Brain pericyte (primary cell): ENCODE data around the gene COL15A1.
A peak's percentile ranks its signal among the peaks of the same experiment; 100 is the strongest.

Experiments
- DNase-seq: peaks from one replicate; pipeline ENCODE4 v3.0.0-alpha.2; 2012; ENCODE audit warnings: low read depth, low spot score

Gene COL15A1

GRCh38 chr9:98915599-98915998, 28.1 kb upstream of the COL15A1 start:
- no peak for DNase-seq

GRCh38 chr9:98916660-98917059, 27.0 kb upstream of the COL15A1 start:
- no peak for DNase-seq

DNA sequence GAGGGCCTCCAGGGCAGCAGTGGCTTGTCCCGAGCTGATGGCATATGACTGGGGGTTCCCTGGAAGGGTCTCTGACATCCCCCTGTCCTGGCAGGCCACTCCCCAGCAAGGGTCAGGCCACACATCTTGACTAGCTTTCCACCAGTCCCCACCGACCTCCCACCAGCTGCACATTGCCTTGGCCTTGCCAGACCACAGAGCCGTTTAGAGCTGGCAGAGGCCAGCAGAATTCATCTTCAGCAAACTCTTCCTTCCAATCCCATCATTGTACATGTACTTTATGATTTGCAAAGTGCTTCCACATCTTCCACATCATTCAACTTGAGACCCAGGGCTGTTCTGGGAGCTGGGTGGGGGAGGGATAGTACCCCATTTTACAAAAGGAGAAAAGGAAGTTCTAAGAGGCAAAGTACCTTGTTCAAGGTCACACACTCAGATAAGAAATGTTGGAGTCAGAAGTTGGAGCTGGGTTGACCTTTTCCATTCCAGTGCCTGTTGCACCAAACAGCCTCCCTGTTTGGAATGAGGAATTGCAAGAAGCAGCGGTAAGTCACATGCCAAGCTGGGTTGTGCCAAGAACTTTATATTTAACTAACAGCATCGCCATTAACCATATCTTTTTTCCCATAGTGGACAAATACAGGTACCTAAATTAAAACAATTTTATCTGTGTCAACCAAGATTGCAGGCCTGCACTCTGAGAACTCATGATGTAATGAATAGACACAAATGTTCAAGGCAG, 25.8 kb upstream of the COL15A1 start:
- no peak for DNase-seq

DNA sequence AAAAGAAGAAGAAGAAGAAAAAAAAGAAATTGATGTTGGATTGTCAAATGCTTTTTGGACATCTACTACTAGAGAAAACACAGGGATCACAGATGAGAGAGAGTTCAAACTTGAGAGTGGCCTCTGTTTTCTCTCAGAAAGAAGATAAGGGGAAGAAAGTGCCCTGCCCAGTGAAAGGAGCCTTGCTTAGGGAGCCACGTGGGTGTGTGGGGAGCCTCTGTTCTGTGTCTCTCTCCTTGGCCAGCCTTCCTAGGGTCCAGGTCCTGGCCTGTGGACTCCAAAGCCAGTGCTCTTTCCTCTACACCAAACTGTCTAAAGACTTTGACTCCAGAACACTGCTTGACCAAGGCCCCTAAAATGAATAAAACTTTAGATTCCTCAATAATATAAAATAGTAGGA, 22.0 kb upstream of the COL15A1 start:
- DNase-seq = no peak

DNA sequence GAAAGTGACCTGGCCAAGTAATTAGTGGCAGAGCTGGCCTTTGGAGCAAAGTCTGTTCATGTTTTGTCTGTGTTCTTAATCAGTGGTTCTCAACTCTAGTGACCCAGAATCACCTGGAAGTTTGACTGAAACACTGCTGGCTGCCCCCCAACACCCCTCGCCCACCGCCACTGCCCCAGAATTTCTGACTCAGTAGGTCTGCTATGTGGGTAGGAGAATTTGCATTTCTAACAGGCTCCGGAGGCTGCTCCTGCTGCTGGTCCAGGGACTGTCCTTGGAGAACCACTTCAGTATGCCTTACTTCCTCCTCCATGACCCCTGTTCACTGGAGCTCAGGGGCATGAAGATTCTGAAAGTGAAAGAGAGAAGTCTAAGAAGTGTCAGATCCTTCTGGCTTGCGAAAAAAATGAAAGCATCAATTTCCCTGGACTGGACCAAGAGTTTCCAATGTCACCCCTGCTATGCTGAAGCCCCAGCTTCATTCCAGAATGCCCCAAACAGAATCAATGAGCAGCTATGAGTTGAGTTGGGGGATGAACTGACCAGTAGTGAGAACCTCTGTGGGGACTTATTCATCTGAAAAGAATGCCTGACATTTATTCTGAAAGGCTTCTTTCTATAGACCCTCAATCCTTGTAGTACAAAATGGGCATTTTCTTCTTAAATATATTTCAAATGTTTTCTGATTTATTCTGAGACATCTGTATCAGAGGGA, 20.8 kb upstream of the COL15A1 start:
- no peak for DNase-seq

- no peak for DNase-seq
Observed at GRCh38 chr9:98923451-98924123, 20.1 kb upstream of the COL15A1 start.

DNA sequence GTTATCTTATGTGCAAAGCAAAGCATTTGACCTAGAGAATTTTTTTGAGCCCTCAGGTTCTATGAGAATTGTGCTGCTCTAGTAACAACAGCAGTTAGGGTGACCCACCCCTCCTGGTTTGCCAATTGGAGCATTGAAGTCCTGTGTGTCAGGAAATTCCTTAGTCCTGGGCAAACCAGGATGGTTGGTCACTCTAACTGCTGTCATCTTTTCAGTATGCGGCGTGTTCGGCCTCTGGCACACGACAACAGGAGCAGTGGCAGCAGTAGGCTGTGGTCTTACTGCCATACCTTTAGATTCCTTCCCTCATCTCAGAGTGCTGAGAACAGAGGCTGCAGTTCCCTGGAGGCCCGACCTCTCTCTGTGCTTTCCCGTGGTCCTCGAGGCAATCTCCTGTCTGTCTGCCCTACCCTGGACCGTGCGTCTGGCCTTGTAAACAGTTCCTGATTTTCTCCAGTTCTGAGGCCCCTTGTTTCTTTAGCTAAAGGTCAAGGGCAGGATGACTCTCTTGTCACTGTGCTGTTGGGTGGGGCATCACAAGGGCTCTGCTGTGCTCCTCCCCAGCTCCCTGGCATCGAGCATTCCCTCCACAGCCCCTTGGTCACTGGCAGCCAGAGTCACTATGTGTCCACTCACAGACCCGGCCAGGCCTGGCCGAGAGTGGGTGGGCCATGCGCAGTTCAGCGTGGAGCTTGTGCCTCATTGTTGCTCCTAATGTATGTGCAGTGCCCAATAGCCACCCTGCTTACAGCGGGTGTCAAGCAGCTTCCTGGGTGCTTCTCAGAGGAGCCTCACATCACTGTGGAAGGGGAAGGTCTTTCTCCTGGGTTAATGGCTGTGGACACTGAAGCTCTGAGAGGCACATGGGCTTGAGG, 18.5 kb upstream of the COL15A1 start:
- DNase-seq = no peak

DNA sequence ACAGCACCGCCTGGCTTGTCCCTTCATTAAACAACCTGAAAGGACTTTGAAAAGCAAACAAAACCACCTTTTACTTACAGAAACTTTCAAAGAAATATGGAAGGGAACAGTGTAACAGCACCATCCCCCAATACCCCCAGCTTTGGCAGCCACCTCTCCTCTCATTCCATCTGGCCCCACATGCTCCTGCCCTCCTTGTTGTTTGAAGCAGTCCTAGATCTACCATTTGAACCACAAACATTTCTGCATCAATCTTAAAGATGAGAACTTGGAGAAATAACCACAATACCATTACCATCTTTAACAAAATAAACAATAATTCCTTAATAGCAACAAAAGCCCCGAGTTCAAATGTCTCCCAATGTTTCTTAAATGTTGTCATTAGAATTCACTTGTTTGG, 17.8 kb upstream of the COL15A1 start:
- DNase-seq = no peak

DNA sequence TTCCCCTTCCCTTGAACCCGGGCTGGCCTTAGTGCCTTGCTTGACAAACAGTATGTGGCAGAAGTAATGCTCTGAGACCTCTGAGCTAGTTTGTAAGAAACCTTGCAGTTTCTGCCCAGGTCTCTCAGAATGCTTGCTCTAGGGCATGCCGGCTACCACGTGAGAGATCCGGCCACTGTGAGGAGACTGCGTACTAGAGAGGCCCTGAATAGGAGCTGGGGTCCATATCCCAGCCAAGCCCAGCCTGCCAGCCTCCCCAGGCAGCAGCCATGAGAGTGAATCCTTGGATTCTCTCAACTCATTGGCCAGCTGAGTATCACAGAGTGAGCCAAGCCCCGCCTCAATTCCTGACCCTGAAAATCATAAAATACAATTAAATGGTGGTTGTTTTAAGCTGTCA, 16.0 kb upstream of the COL15A1 start:
- DNase-seq = no peak

DNA sequence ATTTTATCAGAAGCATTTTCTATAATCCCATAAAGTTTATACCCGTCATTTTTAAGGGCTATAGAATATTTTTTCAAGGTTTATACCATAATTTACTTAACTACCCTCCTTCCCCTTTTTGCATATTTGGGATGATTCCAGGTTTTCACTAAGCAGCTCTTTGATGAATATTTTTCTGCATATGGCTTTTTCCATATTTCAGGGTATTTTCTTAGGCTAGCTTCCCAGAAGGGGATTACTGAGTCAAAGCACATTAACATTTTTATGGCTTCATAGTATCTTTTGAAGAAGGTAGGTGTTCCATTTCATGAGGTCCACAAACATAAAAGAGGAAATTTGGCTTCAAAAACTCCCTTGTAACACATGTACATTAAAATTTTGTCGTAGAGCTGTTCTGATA, 14.6 kb upstream of the COL15A1 start:
- DNase-seq = no peak

DNA sequence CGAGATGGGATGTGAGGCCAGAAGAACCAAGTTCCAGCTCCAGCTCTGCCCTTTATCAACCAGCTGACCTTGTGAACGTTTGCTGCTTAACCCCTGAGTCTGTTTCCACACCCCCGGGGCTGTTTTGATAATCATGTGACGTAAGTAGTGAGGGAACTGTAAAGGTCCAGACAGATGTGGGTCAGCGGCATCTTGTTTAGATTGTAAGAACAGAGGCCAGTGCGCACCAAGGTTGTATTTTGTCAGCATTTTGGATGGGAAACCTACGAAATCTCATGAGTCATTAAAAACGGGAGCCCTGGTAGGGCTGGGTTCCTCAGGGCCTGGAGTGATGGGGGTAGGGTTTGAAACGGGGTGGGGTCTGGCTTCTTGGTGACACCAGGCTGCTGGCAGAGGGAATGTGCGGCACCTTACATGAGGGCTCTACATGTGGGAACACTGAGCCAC, 13.8 kb upstream of the COL15A1 start:
- peak; percentile 63 for DNase-seq

- DNase-seq = no peak
Observed at GRCh38 chr9:98930792-98931191, 12.9 kb upstream of the COL15A1 start.

- no peak for DNase-seq
Observed at GRCh38 chr9:98931600-98932389, 11.9 kb upstream of the COL15A1 start.

DNA sequence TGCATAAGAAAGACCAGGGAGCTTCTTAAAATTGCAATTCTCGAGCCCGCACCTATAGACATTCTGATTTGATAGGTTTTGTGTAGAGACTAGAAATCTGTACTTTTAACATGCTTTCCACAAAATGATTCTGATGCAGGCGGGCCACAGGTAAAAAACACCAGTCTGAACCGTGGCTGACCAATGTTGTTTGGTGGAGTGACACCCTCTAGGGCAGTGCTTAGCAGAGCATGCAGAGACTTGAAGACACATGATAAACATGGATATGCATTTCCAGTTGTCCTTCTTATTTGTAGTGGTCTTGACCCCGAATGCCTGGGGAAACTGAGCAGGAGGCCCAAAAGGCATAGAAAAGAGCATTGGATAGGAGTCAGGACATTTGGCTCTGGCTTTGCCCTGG, 10.5 kb upstream of the COL15A1 start:
- DNase-seq = no peak

GRCh38 chr9:98933890-98934289, 9.8 kb upstream of the COL15A1 start:
- no peak for DNase-seq

DNA sequence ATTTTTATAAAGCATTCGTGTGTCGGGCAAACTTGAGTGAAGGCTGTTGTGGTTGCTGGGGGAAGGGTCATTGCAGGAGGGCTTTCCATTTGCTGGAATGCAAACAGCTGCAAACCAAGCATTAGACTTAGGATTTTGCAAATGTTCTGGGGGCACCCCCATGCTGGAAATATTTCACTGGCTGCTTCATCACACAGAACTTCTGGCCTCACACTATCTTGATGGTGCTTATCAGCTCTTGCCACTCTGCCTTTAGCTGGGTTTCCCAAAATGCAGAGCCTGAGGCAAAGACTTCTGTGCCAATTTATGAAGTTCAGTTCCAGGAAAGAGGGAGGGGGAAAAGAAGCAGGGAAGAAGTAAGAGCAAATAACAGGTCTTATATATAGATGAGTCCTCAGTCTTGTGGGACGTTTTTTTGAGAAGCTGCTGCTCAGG, 8.6 kb upstream of the COL15A1 start:
- DNase-seq = no peak

GRCh38 chr9:98940276-98940675, 3.4 kb upstream of the COL15A1 start:
- no peak for DNase-seq

- DNase-seq = no peak
Observed at GRCh38 chr9:98941946-98942523, 1.7 kb upstream of the COL15A1 start.

- no peak for DNase-seq
Observed at GRCh38 chr9:98942906-98943681, 613 bp upstream of the COL15A1 start.
